ENCODE measurements around the gene PDE3A.

- TF ChIP-seq CTCF (IDR thresholded peaks at IDR 0.05): no peak
- no peak for TF ChIP-seq POLR2A (IDR thresholded peaks at IDR 0.05)
Observed at GRCh38 chr12:20374795-20375194, 6.5 kb downstream of the PDE3A start.
